ENCODE measurements around the gene SLC2A10.

The SLC2A10 gene

GRCh38 chr20:46735436-46735835 lies 26.0 kb downstream of the SLC2A10 start:
- DNase-seq (ENCODE audit: low spot score) = no peak

GRCh38 chr20:46739431-46740213 lies 30.2 kb downstream of the SLC2A10 start:
- no peak for DNase-seq (ENCODE audit: low spot score)

GRCh38 chr20:46740214-46740609 lies 30.8 kb downstream of the SLC2A10 start:
- DNase-seq (ENCODE audit: low spot score) = no peak

DNA sequence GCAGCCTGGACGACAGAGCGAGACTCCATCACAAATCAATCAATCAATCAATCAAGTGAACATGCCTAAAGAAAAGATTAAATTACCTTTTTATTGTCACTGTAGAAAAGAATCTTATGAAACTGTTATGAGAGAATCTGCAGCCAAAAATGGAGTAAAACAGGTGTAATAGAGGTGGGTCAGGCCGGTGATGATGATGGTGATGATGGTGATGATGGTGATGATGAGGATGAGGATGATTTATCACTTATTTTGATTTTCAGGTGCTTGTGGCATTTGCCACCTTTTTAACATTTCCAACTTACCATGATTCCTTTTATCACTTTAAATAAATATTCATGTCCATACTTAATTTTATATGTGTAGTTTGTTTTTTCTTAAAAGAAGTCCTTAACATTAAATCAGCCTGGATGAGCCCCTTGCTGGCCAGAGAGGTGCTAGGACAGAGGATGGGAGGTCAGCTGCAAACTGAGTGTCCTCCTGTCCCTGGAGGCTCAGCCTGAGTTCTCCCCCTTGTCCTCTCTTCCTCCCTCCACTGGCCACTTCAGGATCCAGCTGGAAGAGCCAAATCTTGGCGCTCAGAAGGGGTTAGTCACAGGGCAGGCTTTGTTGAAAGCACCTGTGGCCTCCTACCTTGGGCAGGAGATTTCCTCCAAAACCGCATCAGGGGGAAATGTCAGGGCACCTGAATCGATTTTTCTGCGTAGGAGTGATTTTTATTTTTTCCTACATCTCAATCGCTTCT lies 32.6 kb downstream of the SLC2A10 start:
- no peak for DNase-seq (ENCODE audit: low spot score)

DNA sequence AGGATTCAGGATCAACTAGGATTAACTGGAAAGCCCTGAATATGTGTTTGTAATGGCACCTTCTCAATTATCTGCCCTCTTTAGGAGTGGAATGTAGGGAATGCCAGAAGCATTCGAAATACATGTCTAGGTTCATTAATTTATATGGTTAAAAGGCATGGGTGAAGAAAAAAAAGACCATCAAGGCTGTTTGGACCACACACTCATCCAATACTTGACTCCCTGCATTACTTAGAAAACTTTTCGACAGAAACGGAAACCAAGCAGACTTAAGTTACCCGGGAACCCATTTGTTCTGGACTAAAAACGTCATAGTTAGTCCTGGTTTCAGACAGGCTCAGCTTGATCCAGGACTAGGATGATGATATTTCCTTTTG lies 33.2 kb downstream of the SLC2A10 start:
- DNase-seq (ENCODE audit: low spot score) = no peak

DNA sequence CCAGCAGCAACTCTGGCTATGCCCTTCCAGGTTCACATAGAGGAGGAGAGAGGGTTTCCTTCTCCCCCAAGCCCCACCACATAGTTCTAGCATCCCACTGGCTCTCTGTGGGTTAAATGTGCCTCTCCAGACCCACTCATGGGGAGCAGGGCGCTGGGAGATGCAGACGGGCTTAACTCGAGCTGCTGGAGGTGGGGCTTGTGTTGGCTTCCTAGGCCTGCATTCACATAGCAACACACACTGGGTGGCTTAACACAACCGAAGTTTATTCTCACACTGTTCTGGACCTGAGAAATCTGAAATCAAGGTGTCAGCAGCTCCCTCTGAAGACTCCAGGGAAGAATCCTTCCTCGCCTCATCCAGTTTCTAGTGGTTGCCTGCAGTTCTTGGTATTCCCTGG lies 33.6 kb downstream of the SLC2A10 start:
- DNase-seq (ENCODE audit: low spot score) = no peak

GRCh38 chr20:46746956-46747526 lies 37.6 kb downstream of the SLC2A10 start:
- no peak for DNase-seq (ENCODE audit: low spot score)

GRCh38 chr20:46749147-46749546 lies 39.7 kb downstream of the SLC2A10 start:
- DNase-seq (ENCODE audit: low spot score) = no peak

DNA sequence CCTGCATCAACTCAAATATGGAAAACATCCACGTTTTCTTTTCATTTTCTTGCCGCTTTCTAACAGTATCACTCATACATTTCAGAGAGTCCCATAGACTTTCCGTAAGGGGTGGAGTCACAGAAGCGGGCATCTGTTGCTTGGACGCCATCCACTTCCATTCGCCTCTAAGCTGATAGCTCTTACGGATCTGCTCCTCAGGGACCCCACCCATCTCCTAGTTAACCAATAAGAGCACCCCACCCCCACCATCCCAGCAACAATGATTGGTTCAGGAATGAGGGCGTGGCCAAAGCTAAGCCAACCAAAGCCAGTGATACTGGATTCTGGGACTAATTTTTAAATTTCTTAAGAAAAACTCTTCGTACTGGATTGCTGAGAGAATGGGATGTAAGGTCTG lies 42.4 kb downstream of the SLC2A10 start:
- no peak for DNase-seq (ENCODE audit: low spot score)

DNA sequence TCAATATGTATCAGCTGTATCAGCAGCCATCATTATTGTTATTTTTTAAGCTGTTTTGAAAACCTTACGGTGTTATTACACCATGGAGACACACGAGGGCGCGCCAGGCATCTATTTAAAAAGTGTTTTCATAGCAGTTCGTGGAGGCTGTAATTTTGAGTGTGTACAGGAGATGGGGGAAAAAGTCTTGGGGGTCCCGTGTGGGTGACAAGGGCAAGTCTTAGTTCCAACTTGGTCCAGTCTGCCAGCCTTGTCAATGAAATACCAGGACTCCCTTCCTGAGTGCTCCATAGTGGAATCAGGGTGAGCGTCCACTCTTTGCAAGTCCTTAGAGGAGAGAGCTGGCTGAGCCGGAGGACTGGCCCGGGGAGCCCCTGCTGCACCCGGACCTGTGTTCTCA lies 43.3 kb downstream of the SLC2A10 start:
- peak; percentile 59 for DNase-seq (ENCODE audit: low spot score)

DNA sequence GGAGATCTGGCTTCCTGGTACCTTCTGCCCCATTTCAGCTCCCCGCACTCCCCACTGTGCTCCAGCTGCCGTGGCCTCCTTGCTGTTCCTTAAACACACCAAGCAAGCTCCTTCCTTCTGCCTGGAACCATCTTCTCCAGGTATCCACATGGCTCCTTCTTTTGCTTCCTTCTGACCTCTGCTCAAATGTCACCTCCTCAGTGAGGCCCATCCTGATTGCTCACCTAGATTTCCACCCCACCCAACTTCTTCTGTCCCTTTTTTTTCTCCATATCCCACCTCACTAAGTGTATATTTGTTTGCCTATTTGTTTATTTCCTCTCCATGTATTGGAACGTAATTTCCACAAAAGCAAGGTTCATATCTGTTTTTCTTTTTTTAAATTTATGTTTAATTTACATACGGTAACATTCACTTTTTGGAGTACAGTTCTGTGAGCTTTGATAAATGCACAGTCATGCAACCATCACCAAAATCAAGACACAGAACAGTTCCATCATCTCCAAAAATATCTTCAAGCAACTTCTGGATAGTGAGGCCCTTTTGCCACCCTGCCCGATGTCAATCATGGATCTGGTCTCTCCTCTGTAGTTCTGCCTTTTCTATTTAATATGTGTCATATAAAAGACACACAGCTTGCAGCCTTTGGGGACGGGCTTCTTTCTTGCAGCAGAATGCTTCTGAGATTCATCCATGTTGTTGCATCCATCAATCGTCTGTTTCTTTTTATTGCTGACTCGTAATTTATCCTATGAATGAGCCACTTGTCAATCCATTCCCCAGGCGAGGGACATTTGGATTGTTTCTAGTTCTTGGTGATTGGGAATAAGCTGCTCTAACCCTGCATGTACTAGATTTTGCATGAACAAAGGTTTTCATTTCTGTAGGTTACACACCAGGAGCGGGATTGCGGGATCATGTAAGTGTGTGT lies 46.3 kb downstream of the SLC2A10 start:
- DNase-seq (ENCODE audit: low spot score) = no peak

GRCh38 chr20:46756419-46756818 lies 47.0 kb downstream of the SLC2A10 start:
- no peak for DNase-seq (ENCODE audit: low spot score)

DNA sequence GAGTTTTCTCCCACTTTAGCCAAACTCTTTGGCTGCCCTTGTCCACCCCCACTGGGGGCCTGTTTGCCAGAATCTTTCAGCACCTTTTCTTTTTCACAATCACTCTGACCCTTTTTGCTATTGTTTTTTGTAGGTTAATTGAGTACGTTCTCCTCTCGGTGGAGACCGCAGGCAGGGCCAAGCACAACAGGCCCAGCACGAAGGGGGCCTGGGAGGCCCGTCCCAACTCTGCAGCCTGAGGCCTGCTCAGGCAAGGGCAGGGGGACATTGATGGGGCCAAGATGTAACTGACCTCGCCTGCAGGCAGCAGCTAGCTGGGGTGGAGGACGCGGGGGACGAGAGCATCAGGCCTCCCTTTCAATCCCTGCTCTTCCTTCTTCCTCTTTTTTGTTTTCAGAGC lies 47.7 kb downstream of the SLC2A10 start:
- DNase-seq (ENCODE audit: low spot score) = no peak

GRCh38 chr20:46757754-46758678 lies 48.6 kb downstream of the SLC2A10 start:
- peak; percentile 45 for DNase-seq (ENCODE audit: low spot score)

DNA sequence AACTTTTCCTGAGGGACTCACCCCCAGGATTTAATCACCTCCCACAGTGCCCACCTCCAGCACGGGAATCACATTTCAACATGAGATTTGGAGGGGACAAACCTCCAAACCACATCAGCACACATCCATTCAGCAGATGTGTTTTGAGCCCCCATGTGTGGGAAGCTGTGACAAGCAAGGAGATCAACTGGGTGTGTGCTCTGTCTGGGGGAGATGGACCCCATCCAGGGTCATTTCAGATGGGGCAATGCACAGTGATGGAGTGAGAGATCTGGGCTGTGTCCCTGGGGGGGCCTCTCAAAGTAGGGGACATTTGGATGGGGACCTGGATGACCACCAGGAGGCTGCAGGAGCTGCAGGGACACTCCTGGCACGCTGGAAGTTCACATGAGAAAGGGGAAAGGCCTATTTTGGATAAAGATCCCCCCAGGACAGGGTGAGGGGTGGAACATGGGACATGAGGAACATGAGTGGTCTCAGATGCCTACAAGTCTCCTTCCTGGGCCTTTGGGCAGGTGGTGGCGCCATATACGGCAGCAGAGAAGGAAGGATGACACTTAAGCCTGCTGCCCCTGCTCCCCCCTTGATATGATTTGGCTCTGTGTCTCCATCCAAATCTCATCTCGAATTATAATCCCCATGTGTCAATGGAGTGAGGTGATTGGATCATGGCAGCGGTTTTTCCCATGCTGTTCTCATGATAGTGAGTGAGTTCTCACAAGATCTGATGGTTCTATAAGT lies 49.6 kb downstream of the SLC2A10 start:
- DNase-seq (ENCODE audit: low spot score) = no peak

DNA sequence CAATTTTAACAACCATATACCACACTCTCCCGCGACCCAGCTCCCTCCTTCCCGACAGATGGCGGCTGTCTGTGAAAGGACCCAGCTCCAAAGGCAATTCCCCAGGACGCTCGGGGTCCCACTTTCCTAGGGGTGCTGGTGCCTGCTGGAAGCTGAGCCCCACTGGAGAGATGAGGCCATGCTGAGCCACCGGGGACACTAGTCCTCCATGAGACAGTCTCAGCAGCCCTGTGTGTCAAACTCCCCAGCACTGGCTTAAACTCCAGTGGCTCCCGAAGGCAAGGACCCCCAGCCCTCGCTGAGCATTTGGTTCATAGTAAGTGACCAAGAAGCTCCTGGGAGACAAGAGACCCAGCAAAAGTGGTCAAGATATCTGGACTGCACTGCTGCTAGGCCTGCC lies 52.1 kb downstream of the SLC2A10 start:
- DNase-seq (ENCODE audit: low spot score) = no peak

DNA sequence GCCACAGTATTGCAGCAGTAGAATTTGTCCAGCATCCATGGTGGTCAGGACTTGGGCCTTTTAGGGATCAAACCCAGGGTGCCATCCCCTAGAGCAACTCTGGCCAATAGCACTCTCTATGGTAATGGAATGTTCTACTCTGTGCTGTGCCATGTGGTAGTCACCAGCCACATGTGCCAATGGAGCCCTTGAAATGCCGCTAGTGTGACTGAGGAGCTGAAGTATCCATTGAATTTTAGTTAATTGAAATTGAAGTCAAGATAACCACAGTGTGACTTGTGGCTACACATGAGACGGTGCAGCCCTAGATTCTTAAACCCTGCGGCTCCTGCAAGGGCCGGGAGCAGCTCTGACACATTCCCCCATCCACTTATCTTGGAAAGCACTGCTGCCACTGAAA lies 54.6 kb downstream of the SLC2A10 start:
- DNase-seq (ENCODE audit: low spot score) = no peak

DNA sequence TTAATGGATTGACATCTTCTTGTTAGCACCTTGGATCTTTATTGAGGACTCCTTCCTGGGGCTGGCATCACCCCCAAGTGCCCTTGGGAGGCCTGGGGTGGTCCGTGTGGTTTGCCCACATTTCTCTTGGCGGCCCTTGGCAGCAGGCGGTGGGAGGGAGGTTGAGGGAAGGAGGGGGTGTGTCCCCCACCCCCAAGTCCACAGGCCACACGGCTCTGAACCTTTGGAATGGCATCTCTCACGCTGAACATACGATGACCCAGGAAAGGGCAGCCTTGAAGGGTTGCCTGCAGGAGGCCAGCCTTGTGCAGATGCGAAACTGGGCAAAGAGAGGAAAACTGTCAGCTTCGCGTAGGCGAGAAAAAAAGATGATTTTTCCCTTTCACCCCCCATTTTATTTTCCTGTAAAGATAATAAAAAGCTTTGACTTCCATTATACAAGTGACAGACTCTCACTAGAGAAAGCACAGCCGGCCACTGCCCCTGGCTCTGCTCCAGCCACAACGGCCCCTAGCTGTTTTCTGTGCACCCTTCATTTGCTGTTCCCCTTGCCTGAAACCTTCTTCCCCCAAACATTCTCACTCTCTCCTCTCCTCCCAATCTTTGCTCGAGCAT lies 56.2 kb downstream of the SLC2A10 start:
- no peak for DNase-seq (ENCODE audit: low spot score)

DNA sequence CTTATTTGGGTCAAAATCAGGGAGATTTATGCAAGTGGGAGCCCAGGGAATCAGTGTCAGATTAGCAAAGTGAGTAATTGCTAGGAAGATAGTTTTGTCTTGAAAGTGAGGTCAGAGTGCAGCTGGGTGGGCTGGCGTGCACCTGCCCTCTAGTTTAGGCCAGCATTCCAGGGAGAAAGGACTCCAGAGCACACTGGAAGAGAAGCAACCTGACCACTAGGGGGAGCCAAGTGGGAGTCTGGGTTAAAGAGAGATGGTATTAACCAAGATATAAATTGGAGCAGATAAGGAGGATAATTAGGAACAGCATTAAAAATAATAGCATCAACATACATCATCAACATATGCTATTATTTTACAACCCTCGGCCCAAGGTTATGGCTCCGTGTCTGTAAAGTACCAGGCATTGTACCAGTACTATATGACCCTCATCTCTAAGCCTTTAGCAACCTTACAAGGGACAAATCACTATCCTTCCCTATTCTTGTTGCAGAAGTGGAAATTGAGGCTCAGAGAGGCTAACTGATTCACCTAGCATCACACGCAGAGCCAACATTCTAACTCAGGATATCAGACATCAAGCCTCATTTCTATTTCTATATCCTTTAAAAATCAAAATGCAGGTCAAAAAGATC lies 57.8 kb downstream of the SLC2A10 start:
- DNase-seq (ENCODE audit: low spot score) = no peak
